LNCaP clone FGC (cell line): ENCODE measurements around the gene XYLT1.

Experiments
- DNase-seq: peaks from one replicate; pipeline ENCODE4 v3.0.0-alpha.2; 2011; ENCODE audit warnings: low read depth
- H3K4me3 ChIP-seq: 2 replicates; pipeline ENCODE4 v1.5.1; 2011; ENCODE audit warnings: mild to moderate bottlenecking, low read depth, low read length, control low read depth
- CTCF ChIP-seq: IDR thresholded peaks from 2 replicates; pipeline ENCODE4 v1.5.1; 2012; ENCODE audit warnings: mild to moderate bottlenecking; ENCODE audit not compliant: control insufficient read depth, insufficient read depth; ENCODE audit errors: extremely low read depth

Gene XYLT1

GRCh38 chr16:17252701-17253100 lies 218.1 kb downstream of the XYLT1 start:
- no peak for DNase-seq
- TF ChIP-seq CTCF: no peak
- H3K4me3 ChIP-seq: no peak overlapping the region

GRCh38 chr16:17252064-17252463 lies 218.7 kb downstream of the XYLT1 start:
- DNase-seq: no peak
- no peak for TF ChIP-seq CTCF
- no peak overlapping the region for H3K4me3 ChIP-seq

GRCh38 chr16:17251496-17251895 lies 219.3 kb downstream of the XYLT1 start:
- no peak for TF ChIP-seq CTCF
- no peak for DNase-seq
- H3K4me3 ChIP-seq: no peak overlapping the region

GRCh38 chr16:17246974-17247732 lies 223.6 kb downstream of the XYLT1 start:
- no peak for TF ChIP-seq CTCF
- DNase-seq: no peak
- no peak overlapping the region for H3K4me3 ChIP-seq

- no peak overlapping the region for H3K4me3 ChIP-seq
- no peak for TF ChIP-seq CTCF
These were observed 224.4 kb downstream of the XYLT1 start for GRCh38 chr16:17246268-17246885.

GRCh38 chr16:17245776-17246175 lies 225.0 kb downstream of the XYLT1 start:
- H3K4me3 ChIP-seq: no peak overlapping the region
- no peak for DNase-seq
- no peak for TF ChIP-seq CTCF

More at GRCh38 chr16:17246268-17246885, 224.4 kb downstream of the XYLT1 start:
- no peak for DNase-seq

GRCh38 chr16:17244872-17245551 lies 225.7 kb downstream of the XYLT1 start:
- TF ChIP-seq CTCF: no peak
- H3K4me3 ChIP-seq: no peak overlapping the region
- DNase-seq: no peak
